Measurements from ENCODE around the gene AMPD1. TPM values are rescaled to one million over a fixed set of nuclear protein-coding genes. Genes with fewer than 3 reads are reported as not detected.

AMPD1 gene
- total and polyA plus RNA-seq, 7 donors = 4.8 to 289 (median 129) TPM

DNA sequence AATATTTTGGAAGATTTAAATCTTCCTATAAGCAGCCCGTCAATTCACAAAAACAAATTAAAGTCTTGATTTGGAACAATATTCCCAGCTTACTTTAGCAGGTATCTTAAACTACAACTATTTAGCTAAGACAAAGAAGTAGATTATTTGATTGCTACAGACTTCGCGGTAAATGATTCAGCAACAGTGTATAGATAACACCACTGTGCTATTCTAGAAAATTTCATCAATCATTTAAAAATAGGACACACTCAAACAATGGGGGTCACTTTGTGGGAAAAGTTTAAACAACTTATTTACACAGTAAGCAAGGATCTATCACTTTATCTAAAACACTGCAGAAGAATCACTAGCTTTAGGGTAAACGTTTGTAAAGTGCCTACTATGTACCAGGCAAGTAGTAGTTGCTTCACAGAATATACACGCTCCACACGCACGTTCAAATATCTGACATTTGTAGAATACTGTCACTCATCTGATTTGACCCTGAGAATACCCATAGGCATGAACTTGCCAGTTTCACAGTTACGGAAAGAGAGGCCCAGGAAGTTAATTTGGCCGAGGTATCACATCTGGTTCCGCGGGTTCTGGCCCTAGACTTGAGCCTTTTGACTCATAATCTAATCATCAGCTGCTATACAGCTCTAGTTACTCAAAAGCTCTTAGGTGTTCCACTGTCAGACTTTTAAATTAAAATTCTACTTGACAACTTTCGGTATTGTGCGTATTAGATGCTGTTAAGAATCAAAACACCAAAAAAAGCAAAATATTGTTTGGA, 26.4 kb downstream of the AMPD1 start:
- 33 to 57% (median 37%) methylated on average over 13 of the region's 13 CpGs for whole genome bisulfite sequencing, 3 donors

DNA sequence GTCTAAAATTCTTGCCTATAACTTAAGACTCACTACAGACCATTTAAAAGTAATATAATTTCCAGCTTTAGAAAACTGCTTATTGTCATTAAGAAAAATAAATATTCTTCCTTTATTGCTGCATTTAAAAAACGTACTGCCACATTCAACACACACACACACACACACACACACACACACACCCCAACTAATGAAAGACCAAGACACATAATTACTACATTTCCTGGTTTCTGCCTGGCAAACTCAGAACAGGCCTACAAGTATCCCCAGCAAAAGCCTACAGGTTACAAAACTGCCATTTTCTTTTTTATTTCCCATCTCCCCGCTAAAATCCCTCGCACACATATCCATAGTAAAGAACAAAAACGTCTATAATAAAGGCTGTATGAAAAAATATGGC, 27.0 kb downstream of the AMPD1 start:
- H3K9me3 ChIP-seq = no peaks in the 10 kb centered on the region
- no peaks in the 10 kb centered on the region for H3K27me3 ChIP-seq (ENCODE audit: insufficient read depth in 3 of 3, low read length in 2 of 3)
- peaks cover 0 to 44% of the 10 kb centered on the region in 2 donors for H3K36me3 ChIP-seq (ENCODE audit: insufficient read depth in 1 of 2, low read depth in 1 of 2)
- H3K27ac ChIP-seq = peak overlapping the region; percentile 91
- no peak for DNase-seq
- intact Hi-C loops (cut with DNase I) = no loop called here
- peaks cover 15% of the 10 kb centered on the region for H3K4me1 ChIP-seq
- ATAC-seq = no peak
- WGBS, 3 donors = 81 to 92% (median 81%) methylated on average over 4 of the region's 4 CpGs
- no peak for TF ChIP-seq CTCF (IDR thresholded peaks at IDR 0.05)
- H3K4me3 ChIP-seq = peak overlapping the region; percentile 81

More for the DNA sequence above, 26.4 kb downstream of the AMPD1 start:
- ATAC-seq (peak in 3 of 4 donors; percentile 9 to 34 (median 26)), DNase-seq (no peak)
- intact Hi-C loops (cut with DNase I) = no loop called here
- peaks cover 0 to 44% of the 10 kb centered on the region in 2 donors for H3K36me3 ChIP-seq (ENCODE audit: insufficient read depth in 1 of 2, low read depth in 1 of 2)
- H3K27me3 ChIP-seq (ENCODE audit: insufficient read depth in 3 of 3, low read length in 2 of 3) = no peaks in the 10 kb centered on the region
- H3K27ac ChIP-seq = peak overlapping the region; percentile 91
- H3K4me3 ChIP-seq = peak overlapping the region; percentile 81
- H3K9me3 ChIP-seq = no peaks in the 10 kb centered on the region
- H3K4me1 ChIP-seq = peaks cover 18% of the 10 kb centered on the region
- no peak for TF ChIP-seq CTCF (IDR thresholded peaks at IDR 0.05)

- ATAC-seq = no peak
- intact Hi-C loops (cut with DNase I) = no loop called here
- H3K36me3 ChIP-seq (ENCODE audit: insufficient read depth in 1 of 2, low read depth in 1 of 2) = peaks cover 0 to 41% of the 10 kb centered on the region in 2 donors
- peak overlapping the region; percentile 91 for H3K27ac ChIP-seq
- H3K27me3 ChIP-seq (ENCODE audit: insufficient read depth in 3 of 3, low read length in 2 of 3) = no peaks in the 10 kb centered on the region
- 87 to 91% (median 89%) methylated on average over 3 of the region's 3 CpGs for WGBS, 3 donors
- no peaks in the 10 kb centered on the region for H3K9me3 ChIP-seq
- H3K4me1 ChIP-seq = peaks cover 10% of the 10 kb centered on the region
- H3K4me3 ChIP-seq = no peak overlapping the region
- DNase-seq = no peak
- TF ChIP-seq CTCF (IDR thresholded peaks at IDR 0.05) = no peak
These were observed 28.4 kb downstream of the AMPD1 start for GRCh38 chr1:114666954-114667353.

- Histone ChIP-seq H3K4me1 (no peaks in the 10 kb centered on the region), H3K9me3 (no peaks in the 10 kb centered on the region), H3K27me3 (ENCODE audit: insufficient read depth in 3 of 3, low read length in 2 of 3) (no peaks in the 10 kb centered on the region), H3K27ac (peak overlapping the region; percentile 30), H3K36me3 (ENCODE audit: insufficient read depth in 1 of 2, low read depth in 1 of 2) (peaks cover 0 to 80% of the 10 kb centered on the region in 2 donors), H3K4me3 (no peak overlapping the region)
- intact Hi-C loops (cut with DNase I) = loop anchor here in 1 of 2 donors (5.0 kb wide), 1 partner anchor 48 kb away; no protein-coding TSS in a partner anchor
- WGBS, 3 donors = 29 to 35% (median 34%) methylated on average over 2 of the region's 2 CpGs
- ATAC-seq (no peak), DNase-seq (no peak)
- TF ChIP-seq CTCF (IDR thresholded peaks at IDR 0.05) = no peak
These were observed 35.1 kb downstream of the AMPD1 start for GRCh38 chr1:114660238-114660637.

All from psoas muscle (tissue), 8 donors.